GM12891 (cell line): ENCODE results near the gene GABPB1.
A peak's percentile ranks its signal among the peaks of the same experiment; 100 is the strongest.

Source experiments
- PAX5 ChIP-seq: IDR thresholded peaks from 2 replicates; pipeline ENCODE4 v1.6.1; 2011; ENCODE audit warnings: low read length, moderate library complexity, mild to moderate bottlenecking; ENCODE audit not compliant: insufficient read depth, severe bottlenecking
- POLR2A ChIP-seq: IDR thresholded peaks from 2 replicates; pipeline ENCODE4 v1.6.1; 2011; ENCODE audit warnings: low read depth, low read length, control low read depth
- POLR2AphosphoS5 ChIP-seq: IDR thresholded peaks from 2 replicates; pipeline ENCODE4 v1.6.1; 2011; ENCODE audit warnings: low read depth, low read length, control low read depth
- POU2F2 ChIP-seq: IDR thresholded peaks from 2 replicates; pipeline ENCODE4 v1.6.1; 2011; ENCODE audit warnings: low read depth, mild to moderate bottlenecking, control low read depth, low read length, moderate library complexity
- SPI1 ChIP-seq: IDR thresholded peaks from 2 replicates; pipeline ENCODE4 v1.6.1; 2011; ENCODE audit warnings: low read depth, low read length, control low read depth
- TAF1 ChIP-seq: IDR thresholded peaks from 2 replicates; pipeline ENCODE4 v1.6.1; 2011; ENCODE audit warnings: low read depth, low read length, control low read depth

DNA sequence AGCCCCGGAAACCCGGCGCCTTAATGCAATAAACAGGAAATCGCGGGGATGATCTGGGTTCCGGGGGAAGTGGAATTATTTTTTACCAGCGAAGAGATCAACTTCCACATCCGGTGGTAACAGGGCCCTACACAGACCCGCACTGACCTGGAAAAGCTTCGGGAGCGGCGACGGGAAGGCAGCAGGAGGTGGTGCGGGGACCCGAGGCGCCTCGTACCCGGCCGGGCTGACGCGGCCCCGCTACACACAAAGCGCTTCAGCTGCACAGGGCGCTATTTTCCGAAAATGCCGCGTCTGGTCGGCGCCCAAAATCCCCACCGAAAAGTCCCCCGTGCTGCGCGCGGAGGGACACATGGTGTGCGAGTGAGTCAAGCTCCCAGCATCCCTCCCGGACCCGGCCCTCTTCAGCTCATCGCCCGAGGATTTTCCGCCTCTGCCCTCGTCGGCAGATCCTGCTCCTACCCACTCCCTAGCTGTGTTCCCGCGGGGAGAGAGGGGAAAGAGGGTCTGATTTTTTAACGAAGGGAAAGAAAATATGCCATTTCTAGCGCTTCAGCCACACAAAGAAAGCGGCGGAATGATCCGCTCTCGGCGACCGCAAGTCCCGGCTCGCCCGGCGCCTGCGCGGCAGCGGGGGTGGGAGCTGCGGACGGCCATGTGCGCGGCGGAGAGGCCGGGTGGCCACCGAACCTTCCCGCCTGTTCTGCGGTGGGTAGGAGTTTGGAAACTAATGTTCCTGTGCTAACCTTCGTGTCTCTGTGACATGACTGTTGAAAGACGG is at the start of gene GABPB1:
- TF ChIP-seq POLR2AphosphoS5 (peak; percentile 87), TAF1 (peak; percentile 86), POLR2A (peak; percentile 92), POU2F2 (peak; percentile 67), PAX5 (no peak), SPI1 (peak; percentile 59)
